MCF 10A (cell line): ENCODE data around the gene SCN1B. TPM values are rescaled to one million over a fixed set of nuclear protein-coding genes. Genes with fewer than 3 reads are reported as not detected.

Source experiments
- BruUV-seq: library from RNA; stranded (reverse); fragments of 400-500 nt; replicated peaks from 2 replicates; lab custom pipeline; 2021; lab: Mats Ljungman, UMichigan
- CTCF ChIA-PET: fragments of 300-600 bp; sonication (Branson Sonifier 250); formaldehyde crosslinking; extraction: SDS; loops from one replicate; lab custom pipeline; 2021; ENCODE audit warnings: antibody characterized with exemption, inconsistent platforms; lab: Yijun Ruan, JAX
- POLR2A ChIA-PET: fragments of 300-600, 350-650 bp; sonication (Branson Sonifier 250); formaldehyde crosslinking; extraction: SDS; loops from one replicate; lab custom pipeline; 2020; ENCODE audit warnings: antibody characterized with exemption, inconsistent platforms; lab: Yijun Ruan, JAX
- DNase-seq: peaks from one replicate; pipeline ENCODE4 v3.0.0-alpha.2; 2018; ENCODE audit not compliant: unreplicated experiment
- H3K27ac Mint-ChIP-seq: one replicate; pipeline ENCODE4 v1.8.0; 2022; ENCODE audit warnings: mild to moderate bottlenecking, low read depth, mixed read lengths; ENCODE audit not compliant: unreplicated experiment
- H3K27me3 Mint-ChIP-seq: one replicate; pipeline ENCODE4 v1.8.0; 2022; ENCODE audit warnings: mixed read lengths; ENCODE audit not compliant: insufficient read depth, unreplicated experiment
- H3K36me3 Mint-ChIP-seq: one replicate; pipeline ENCODE4 v1.8.0; 2022; ENCODE audit warnings: mild to moderate bottlenecking, moderate library complexity, mixed read lengths; ENCODE audit not compliant: insufficient read depth, unreplicated experiment
- H3K4me1 Mint-ChIP-seq: one replicate; pipeline ENCODE4 v1.8.0; 2022; ENCODE audit warnings: mixed read lengths; ENCODE audit not compliant: insufficient read depth, unreplicated experiment
- H3K4me3 Mint-ChIP-seq: one replicate; pipeline ENCODE4 v1.8.0; 2022; ENCODE audit warnings: mild to moderate bottlenecking, moderate library complexity, mixed read lengths; ENCODE audit not compliant: unreplicated experiment
- H3K9me3 Mint-ChIP-seq: one replicate; pipeline ENCODE4 v1.8.0; 2022; ENCODE audit warnings: mixed read lengths; ENCODE audit not compliant: unreplicated experiment
- intact Hi-C: fragments of 100-400 bp; cut with micrococcal nuclease; formaldehyde crosslinking; loops from 2 replicates; pipeline ENCODE4 v1.14.1; 2022
- total RNA-seq: library from RNA; stranded (reverse); gene quantifications from 2 replicates; pipeline ENCODE4 v1.2.3, GENCODE V29; 2022
- TF ChIP-seq, protein P1 (sequence below): fragments of 200-600 bp; IDR thresholded peaks from one replicate; pipeline ENCODE4 v1.8.0; 2022; ENCODE audit warnings: antibody characterized with exemption, mild to moderate bottlenecking; ENCODE audit not compliant: unreplicated experiment

The SCN1B gene
- total RNA-seq, 1 experiment from 2014 or later = 0.19 TPM

DNA sequence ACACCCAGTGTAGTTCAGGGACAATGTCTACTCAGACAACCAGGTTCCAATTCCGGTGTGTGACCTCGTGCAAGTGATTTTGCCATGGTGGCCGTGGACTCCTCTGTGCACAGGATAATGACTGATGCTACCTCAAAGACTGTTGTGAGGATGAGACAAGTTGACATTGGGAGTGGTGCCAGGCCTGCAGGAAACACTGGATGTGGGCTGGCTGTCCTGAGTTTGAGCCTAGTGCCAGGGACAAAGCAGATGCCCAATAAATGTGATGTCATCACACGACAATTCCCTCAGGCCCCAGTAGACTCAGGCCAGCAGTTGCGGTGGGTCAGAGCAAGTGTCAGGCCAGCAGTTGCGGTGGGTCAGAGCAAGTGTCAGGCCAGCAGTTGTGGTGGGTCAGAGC, 6.2 kb upstream of the SCN1B start:
- no TSS peak for BruUV-seq
- no peaks in the 10 kb centered on the region for H3K27me3 Mint-ChIP-seq
- peaks cover 38% of the 10 kb centered on the region for H3K36me3 Mint-ChIP-seq
- ChIA-PET CTCF (no interaction called here), POLR2A (no interaction called here)
- H3K9me3 Mint-ChIP-seq = no peaks in the 10 kb centered on the region
- no peak overlapping the region for H3K4me3 Mint-ChIP-seq
- H3K27ac Mint-ChIP-seq = no peak overlapping the region
- intact Hi-C loops = no loop called here
- H3K4me1 Mint-ChIP-seq = no peaks in the 10 kb centered on the region
- TF ChIP-seq, protein P1, sequence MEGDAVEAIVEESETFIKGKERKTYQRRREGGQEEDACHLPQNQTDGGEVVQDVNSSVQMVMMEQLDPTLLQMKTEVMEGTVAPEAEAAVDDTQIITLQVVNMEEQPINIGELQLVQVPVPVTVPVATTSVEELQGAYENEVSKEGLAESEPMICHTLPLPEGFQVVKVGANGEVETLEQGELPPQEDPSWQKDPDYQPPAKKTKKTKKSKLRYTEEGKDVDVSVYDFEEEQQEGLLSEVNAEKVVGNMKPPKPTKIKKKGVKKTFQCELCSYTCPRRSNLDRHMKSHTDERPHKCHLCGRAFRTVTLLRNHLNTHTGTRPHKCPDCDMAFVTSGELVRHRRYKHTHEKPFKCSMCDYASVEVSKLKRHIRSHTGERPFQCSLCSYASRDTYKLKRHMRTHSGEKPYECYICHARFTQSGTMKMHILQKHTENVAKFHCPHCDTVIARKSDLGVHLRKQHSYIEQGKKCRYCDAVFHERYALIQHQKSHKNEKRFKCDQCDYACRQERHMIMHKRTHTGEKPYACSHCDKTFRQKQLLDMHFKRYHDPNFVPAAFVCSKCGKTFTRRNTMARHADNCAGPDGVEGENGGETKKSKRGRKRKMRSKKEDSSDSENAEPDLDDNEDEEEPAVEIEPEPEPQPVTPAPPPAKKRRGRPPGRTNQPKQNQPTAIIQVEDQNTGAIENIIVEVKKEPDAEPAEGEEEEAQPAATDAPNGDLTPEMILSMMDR = no peak
- DNase-seq = no peak

DNA sequence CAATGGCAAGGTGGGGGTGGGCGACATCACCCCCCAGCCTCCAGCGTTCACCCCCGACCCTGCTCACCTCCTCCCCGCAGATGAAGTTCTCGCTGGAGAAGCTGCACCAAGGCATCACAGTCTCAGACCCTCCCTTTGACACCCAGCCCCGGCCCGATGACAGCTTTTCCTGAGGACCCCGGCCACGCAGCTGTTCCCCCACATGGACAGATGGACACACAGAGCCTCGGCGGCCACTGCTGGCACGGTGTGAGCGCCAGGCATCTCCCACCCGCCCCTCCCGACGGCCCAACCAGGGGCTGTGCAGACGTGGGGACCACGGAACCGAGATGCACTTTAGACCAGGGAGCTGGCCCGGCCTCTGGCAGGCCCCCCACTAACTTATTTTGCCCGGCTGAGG, 4.3 kb upstream of the SCN1B start:
- CTCF ChIA-PET = interaction anchor here (0.6 to 1.5 kb wide), 5 partner anchors 13 to 89 kb away, joined by 3 to 4 read pairs (median 4); no protein-coding TSS in a partner anchor
- peaks cover 3% of the 10 kb centered on the region for H3K27me3 Mint-ChIP-seq
- H3K9me3 Mint-ChIP-seq = no peaks in the 10 kb centered on the region
- no peak overlapping the region for H3K4me3 Mint-ChIP-seq
- intact Hi-C loops = no loop called here
- POLR2A ChIA-PET = no interaction called here
- DNase-seq = no peak
- TF ChIP-seq, protein P1 = no peak
- peaks cover 21% of the 10 kb centered on the region for H3K36me3 Mint-ChIP-seq
- no peak overlapping the region for H3K27ac Mint-ChIP-seq
- H3K4me1 Mint-ChIP-seq = no peaks in the 10 kb centered on the region
- BruUV-seq = no TSS peak

DNA sequence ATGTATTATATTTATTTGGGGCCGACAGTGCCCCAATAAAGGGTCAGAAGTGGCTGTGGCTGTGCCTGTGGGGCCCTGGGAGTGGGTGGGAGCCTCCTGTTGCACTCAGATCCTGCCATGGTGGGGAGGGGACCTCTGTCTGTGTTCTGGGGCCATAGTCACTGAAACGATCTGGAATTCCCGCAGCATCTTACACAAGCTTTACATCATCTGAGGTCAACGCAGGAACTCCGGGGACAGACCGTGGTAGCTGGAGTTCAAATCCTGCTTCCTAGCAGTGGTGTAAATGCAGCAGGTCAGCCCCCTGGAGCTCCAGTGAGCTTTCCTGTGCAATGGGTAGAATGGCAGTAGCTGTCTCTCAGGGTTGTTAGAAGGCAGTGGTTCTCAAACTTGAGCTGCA, 3.9 kb upstream of the SCN1B start:
- Mint-ChIP-seq H3K4me1 (peaks cover 4% of the 10 kb centered on the region), H3K4me3 (no peak overlapping the region), H3K9me3 (no peaks in the 10 kb centered on the region), H3K36me3 (peaks cover 17% of the 10 kb centered on the region), H3K27ac (no peak overlapping the region), H3K27me3 (peaks cover 8% of the 10 kb centered on the region)
- ChIA-PET CTCF (interaction anchor here (0.6 to 1.5 kb wide), 5 partner anchors 14 to 88 kb away, joined by 3 to 4 read pairs (median 4); no protein-coding TSS in a partner anchor), POLR2A (no interaction called here)
- intact Hi-C loops = no loop called here
- TF ChIP-seq, protein P1 = no peak
- no peak for DNase-seq
- BruUV-seq = no TSS peak

DNA sequence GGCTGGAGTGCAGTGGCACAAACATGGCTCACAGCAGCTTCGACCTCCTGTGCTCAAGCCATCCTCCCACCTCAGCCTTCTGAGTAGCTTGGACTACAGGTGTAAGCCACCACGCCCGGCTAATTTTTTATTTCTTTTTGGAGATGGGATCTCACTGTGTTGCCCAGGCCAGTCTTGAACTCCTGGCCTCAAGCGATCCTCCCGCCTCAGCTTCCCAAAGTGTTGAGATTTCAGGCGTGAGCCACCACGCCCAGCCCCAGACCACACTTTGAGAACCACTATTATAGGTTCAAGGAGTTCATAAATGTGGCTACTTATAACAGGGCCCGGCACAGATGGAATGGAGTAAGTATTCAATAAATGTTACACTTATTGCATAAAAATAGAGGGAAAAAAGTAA, 3.3 kb upstream of the SCN1B start:
- ChIA-PET POLR2A (no interaction called here), CTCF (interaction anchor here (1.2 to 1.8 kb wide), 4 partner anchors 14 to 40 kb away, joined by 3 to 10 read pairs (median 4); no protein-coding TSS in a partner anchor)
- peaks cover 6% of the 10 kb centered on the region for H3K4me1 Mint-ChIP-seq
- no TSS peak for BruUV-seq
- no peak overlapping the region for H3K27ac Mint-ChIP-seq
- H3K4me3 Mint-ChIP-seq = no peak overlapping the region
- H3K27me3 Mint-ChIP-seq = peaks cover 14% of the 10 kb centered on the region
- DNase-seq = no peak
- TF ChIP-seq, protein P1 = no peak
- intact Hi-C loops = no loop called here
- peaks cover 17% of the 10 kb centered on the region for H3K36me3 Mint-ChIP-seq
- H3K9me3 Mint-ChIP-seq = no peaks in the 10 kb centered on the region
